Heart right ventricle (tissue), 16 donors: ENCODE measurements around the gene RANBP6. TPM values are rescaled to one million over a fixed set of nuclear protein-coding genes. Genes with fewer than 3 reads are reported as not detected.

Experiments used
- ATAC-seq, 8 donors: fragments of 200-7000 bp; cut with Tn5 transposase; one replicate each; pipeline ENCODE4 v1.9.1; 2020; ENCODE audit warnings: mild to moderate bottlenecking in 8 of 8, moderate library complexity in 8 of 8, moderate number of reproducible peaks in 1 of 8
- DNase-seq, 2 donors: peaks; one replicate each; pipeline ENCODE4 v3.0.0-alpha.2; 2020
- H3K27ac ChIP-seq, 10 donors: fragments of 200-600 bp; sonication (generic) in 2 of 10; one replicate each; pipeline versions ENCODE4 v1.5.0 to v1.8.0; 2020 to 2022; ENCODE audit warnings: mild to moderate bottlenecking in 3 of 10
- H3K27me3 ChIP-seq, 7 donors: fragments of 200-600 bp; one replicate each; pipeline ENCODE4 v1.8.0; 2021 to 2022; ENCODE audit warnings: mild to moderate bottlenecking in 2 of 7
- H3K36me3 ChIP-seq, 9 donors: fragments of 200-600 bp; sonication (generic) in 1 of 9; one replicate each; pipeline versions ENCODE4 v1.5.0 to v1.8.0; 2020 to 2022; ENCODE audit warnings: mild to moderate bottlenecking in 2 of 9
- H3K4me1 ChIP-seq, 9 donors: fragments of 200-600 bp; sonication (generic) in 1 of 9; one replicate each; pipeline versions ENCODE4 v1.5.0 to v1.8.0; 2020 to 2022; ENCODE audit warnings: mild to moderate bottlenecking in 4 of 9
- H3K4me3 ChIP-seq, 10 donors: fragments of 200-600 bp; sonication (generic) in 2 of 10; one replicate each; pipeline versions ENCODE4 v1.5.0 to v1.8.0; 2020 to 2022; ENCODE audit warnings: mild to moderate bottlenecking in 7 of 10, moderate library complexity in 2 of 10
- H3K9me3 ChIP-seq, 11 donors: fragments of 200-600 bp in 10 of 11; sonication (generic) in 2 of 11; one replicate each; pipeline versions ENCODE4 v1.5.0 to v1.8.0; 2013 to 2022; ENCODE audit warnings: mild to moderate bottlenecking in 2 of 11, control low read depth in 1 of 11, moderate library complexity in 1 of 11
- WGBS, 2 donors: extraction: QIAGEN DNeasy Blood & Tissue Kit; methylation state at CpG; one replicate each; pipeline ENCODE4 v1.1.7; 2013; ENCODE audit warnings: inconsistent platforms in 1 of 2; 5-methylcytosine and 5-hydroxymethylcytosine counted together
- intact Hi-C, 10 donors: fragments of 100-400 bp; cut with DNase I; formaldehyde crosslinking; loops; one replicate each; pipeline versions ENCODE4 v1.11.1 to v1.14.2; 2022
- polyA plus RNA-seq, 2 donors: library from polyadenylated mRNA; stranded (reverse); fragments of 200-250 nt; gene quantifications; one replicate each; pipeline ENCODE4 v1.2.3, GENCODE V29; 2013
- total RNA-seq, 10 donors: library from RNA; stranded (reverse); fragmentation: NEBNext Ultra II Directional in 3 of 10; extraction: Animal tissue kit (Norgen Biotek cat#: 25700) in 3 of 10; gene quantifications; one replicate each; pipeline versions ENCODE4 v1.2.1 to v1.2.4, GENCODE V29; 2021 to 2023
- TF ChIP-seq, protein P1 (sequence below), 9 donors: fragments of 200-600 bp; sonication (generic) in 2 of 9; IDR thresholded peaks; one replicate each; pipeline versions ENCODE4 v1.5.0 to v1.8.0; 2021 to 2022; ENCODE audit warnings: antibody characterized with exemption in 9 of 9, mild to moderate bottlenecking in 5 of 9, moderate library complexity in 1 of 9
- donor health status: Arrhythmogenic right ventricular cardiomyopathy.
- donor health status: ischemic (EF 13 %, LVEDD 7.1; RV severe dilation, severe dysfunction).
- donor health status: healthy with polysubstance abuse.
- donor health status: DM: no; HTN: yes; CAD: no.
- donor health status: DM: no; HTN: no; CAD: no.
- donor health status: ischemic (EF 25% LVEDD 6.9; RV normal size, moderate dysfunction).
- donor health status: ischemic (EF 25% LVEDD 5.7; RV mildly dilated, moderate dysfunction).
- donor health status: healthy.
- donor health status: DM: yes; HTN: yes; CAD: no.
- donor health status: Ischemic cardiomyopathy.
- donor health status: ischemic (EF 35%, LVEDD 5.7; RV mildly dilated, moderate dysfunction).
- donor health status: nonischemic (EF 11% LVEDD 7.7; RV severe dilation, severe dysfunction).
- donor health status: DM: yes; HTN: yes; CAD: no.
- donor health status: PGD.
- donor health status: ischemic (EF 29% LVEDD 5.4; RV normal size, mild dysfunction).
- donor health status: nonischemic (EF 23%, LVEDD 6.1; RV moderate dilation, normal function).

Gene RANBP6
- total and polyA plus RNA-seq, 12 donors: 8.7 to 36.2 (median 25.3) TPM

GRCh38 chr9:6048039-6048438 is 32.6 kb upstream of the RANBP6 start:
- WGBS, 2 donors: 90 to 96% methylated on average over 1 of the region's 1 CpG
- DNase-seq (no peak), ATAC-seq (no peak)
- peaks cover 0 to 5% (median 0%) of the 10 kb centered on the region in 11 donors for H3K9me3 ChIP-seq
- intact Hi-C loops: loop anchor here in 4 of 10 donors (5.0 to 10.0 kb wide), 4 partner anchors 153 to 253 kb away; partner anchors contain the start of gene MLANA (in 1 of the 4)
- H3K4me3 ChIP-seq: no peak overlapping the region
- H3K36me3 ChIP-seq: no peaks in the 10 kb centered on the region
- no peak overlapping the region for H3K27ac ChIP-seq
- TF ChIP-seq, protein P1, sequence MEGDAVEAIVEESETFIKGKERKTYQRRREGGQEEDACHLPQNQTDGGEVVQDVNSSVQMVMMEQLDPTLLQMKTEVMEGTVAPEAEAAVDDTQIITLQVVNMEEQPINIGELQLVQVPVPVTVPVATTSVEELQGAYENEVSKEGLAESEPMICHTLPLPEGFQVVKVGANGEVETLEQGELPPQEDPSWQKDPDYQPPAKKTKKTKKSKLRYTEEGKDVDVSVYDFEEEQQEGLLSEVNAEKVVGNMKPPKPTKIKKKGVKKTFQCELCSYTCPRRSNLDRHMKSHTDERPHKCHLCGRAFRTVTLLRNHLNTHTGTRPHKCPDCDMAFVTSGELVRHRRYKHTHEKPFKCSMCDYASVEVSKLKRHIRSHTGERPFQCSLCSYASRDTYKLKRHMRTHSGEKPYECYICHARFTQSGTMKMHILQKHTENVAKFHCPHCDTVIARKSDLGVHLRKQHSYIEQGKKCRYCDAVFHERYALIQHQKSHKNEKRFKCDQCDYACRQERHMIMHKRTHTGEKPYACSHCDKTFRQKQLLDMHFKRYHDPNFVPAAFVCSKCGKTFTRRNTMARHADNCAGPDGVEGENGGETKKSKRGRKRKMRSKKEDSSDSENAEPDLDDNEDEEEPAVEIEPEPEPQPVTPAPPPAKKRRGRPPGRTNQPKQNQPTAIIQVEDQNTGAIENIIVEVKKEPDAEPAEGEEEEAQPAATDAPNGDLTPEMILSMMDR (IDR thresholded peaks at IDR 0.05): no peak
- H3K4me1 ChIP-seq: no peaks in the 10 kb centered on the region
- H3K27me3 ChIP-seq: peaks cover 0 to 20% (median 4%) of the 10 kb centered on the region in 7 donors

DNA sequence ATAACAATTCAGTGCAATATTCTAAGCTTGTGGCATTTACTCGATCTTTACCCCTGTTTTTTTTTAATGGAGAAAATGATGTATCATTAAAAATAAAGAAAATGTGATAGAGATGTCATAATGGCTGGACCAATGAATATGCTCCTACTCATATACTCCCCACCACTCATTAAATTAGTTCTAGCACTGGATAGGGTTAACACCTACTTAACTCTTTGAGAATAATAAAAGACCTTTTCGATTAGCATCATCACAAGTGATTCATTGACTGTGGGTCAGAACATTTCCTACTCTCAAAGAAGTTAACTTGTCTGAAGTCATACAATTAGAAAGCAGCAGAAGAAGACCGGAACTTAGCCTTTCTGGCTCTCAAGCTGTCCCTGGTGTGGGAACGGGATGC is 31.6 kb upstream of the RANBP6 start:
- no peak for DNase-seq
- ATAC-seq: no peak
- no peaks in the 10 kb centered on the region for H3K36me3 ChIP-seq
- H3K27ac ChIP-seq: no peak overlapping the region
- H3K27me3 ChIP-seq: peaks cover 0 to 20% (median 4%) of the 10 kb centered on the region in 7 donors
- peaks cover 0 to 5% (median 0%) of the 10 kb centered on the region in 11 donors for H3K9me3 ChIP-seq
- H3K4me3 ChIP-seq: no peak overlapping the region
- TF ChIP-seq, protein P1 (IDR thresholded peaks at IDR 0.05): no peak
- 81 to 88% methylated on average over 4 of the region's 4 CpGs for WGBS, 2 donors
- H3K4me1 ChIP-seq: no peaks in the 10 kb centered on the region
- intact Hi-C loops: loop anchor here in 4 of 10 donors (5.0 to 10.0 kb wide), 4 partner anchors 152 to 252 kb away; partner anchors contain the start of gene MLANA (in 1 of the 4)

GRCh38 chr9:6045364-6045763 is 29.9 kb upstream of the RANBP6 start:
- Histone ChIP-seq H3K36me3 (no peaks in the 10 kb centered on the region), H3K9me3 (peaks cover 0 to 5% (median 0%) of the 10 kb centered on the region in 11 donors), H3K4me3 (no peak overlapping the region), H3K27ac (no peak overlapping the region), H3K4me1 (no peaks in the 10 kb centered on the region), H3K27me3 (peaks cover 0 to 20% (median 4%) of the 10 kb centered on the region in 7 donors)
- WGBS, 2 donors: 49 to 61% methylated on average over 4 of the region's 4 CpGs
- ATAC-seq (peak; percentile 16 to 87 (median 67)), DNase-seq (no peak)
- TF ChIP-seq, protein P1 (IDR thresholded peaks at IDR 0.05): no peak
- intact Hi-C loops: loop anchor here in 4 of 10 donors (5.0 to 10.0 kb wide), 4 partner anchors 151 to 251 kb away; partner anchors contain the start of gene MLANA (in 1 of the 4)

- Histone ChIP-seq H3K36me3 (no peaks in the 10 kb centered on the region), H3K27ac (no peak overlapping the region), H3K9me3 (peaks cover 0 to 5% (median 0%) of the 10 kb centered on the region in 11 donors), H3K27me3 (no peaks in the 10 kb centered on the region), H3K4me1 (no peaks in the 10 kb centered on the region), H3K4me3 (no peak overlapping the region)
- WGBS, 2 donors: 86 to 90% methylated on average over 3 of the region's 3 CpGs
- DNase-seq (no peak), ATAC-seq (no peak)
- intact Hi-C loops: loop anchor here in 2 of 10 donors (10.0 kb wide), 2 partner anchors 145 to 245 kb away; partner anchors contain the start of gene MLANA (in 1 of the 2)
- TF ChIP-seq, protein P1 (IDR thresholded peaks at IDR 0.05): no peak
Observed at GRCh38 chr9:6040077-6040476, 24.7 kb upstream of the RANBP6 start.
